ENCODE measurements around the gene PYDC1.

- TF ChIP-seq CTCF (IDR thresholded peaks at IDR 0.05), result no peak
- TF ChIP-seq POLR2AphosphoS5 (IDR thresholded peaks at IDR 0.05), result no peak
- no peak for TF ChIP-seq POLR2A (IDR thresholded peaks at IDR 0.05)
- TF ChIP-seq EP300 (IDR thresholded peaks at IDR 0.05), result no peak
Observed at GRCh38 chr16:31200821-31201568, 15.9 kb downstream of the PYDC1 start.

Measured in suprapubic skin (tissue), 4 donors.